ENCODE results near the gene PKP3.

GRCh38 chr11:440065-441042 is 46.3 kb downstream of the PKP3 start:
- TF ChIP-seq CTCF (IDR thresholded peaks at IDR 0.05) = no peak
- TF ChIP-seq EP300 (IDR thresholded peaks at IDR 0.05) = no peak
